Measurements from ENCODE around the gene FOXB2.

Gene FOXB2

DNA sequence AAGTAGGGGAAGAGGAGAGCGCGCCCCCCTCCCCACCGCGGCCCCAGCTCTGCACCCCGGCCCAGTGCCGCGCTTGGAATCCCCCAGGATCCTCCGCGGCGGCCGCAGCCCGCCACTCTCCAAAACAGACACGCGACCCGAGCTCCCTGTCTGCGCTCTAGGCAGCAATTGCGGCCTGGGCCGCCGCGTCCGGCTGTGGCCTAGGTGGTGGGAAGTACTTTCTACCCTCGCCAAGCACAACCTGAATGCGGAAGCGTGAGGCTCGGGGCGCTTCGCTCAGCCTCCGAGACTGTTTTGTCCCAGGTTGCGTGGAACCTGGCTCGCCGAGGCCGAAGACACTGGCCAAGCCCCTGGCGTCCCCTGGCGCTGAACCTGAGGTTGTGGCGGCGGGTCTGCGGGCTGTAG is 3.3 kb upstream of the FOXB2 start:
- H3K4me3 ChIP-seq (ENCODE audit: low read depth, low read length), result no peak overlapping the region

DNA sequence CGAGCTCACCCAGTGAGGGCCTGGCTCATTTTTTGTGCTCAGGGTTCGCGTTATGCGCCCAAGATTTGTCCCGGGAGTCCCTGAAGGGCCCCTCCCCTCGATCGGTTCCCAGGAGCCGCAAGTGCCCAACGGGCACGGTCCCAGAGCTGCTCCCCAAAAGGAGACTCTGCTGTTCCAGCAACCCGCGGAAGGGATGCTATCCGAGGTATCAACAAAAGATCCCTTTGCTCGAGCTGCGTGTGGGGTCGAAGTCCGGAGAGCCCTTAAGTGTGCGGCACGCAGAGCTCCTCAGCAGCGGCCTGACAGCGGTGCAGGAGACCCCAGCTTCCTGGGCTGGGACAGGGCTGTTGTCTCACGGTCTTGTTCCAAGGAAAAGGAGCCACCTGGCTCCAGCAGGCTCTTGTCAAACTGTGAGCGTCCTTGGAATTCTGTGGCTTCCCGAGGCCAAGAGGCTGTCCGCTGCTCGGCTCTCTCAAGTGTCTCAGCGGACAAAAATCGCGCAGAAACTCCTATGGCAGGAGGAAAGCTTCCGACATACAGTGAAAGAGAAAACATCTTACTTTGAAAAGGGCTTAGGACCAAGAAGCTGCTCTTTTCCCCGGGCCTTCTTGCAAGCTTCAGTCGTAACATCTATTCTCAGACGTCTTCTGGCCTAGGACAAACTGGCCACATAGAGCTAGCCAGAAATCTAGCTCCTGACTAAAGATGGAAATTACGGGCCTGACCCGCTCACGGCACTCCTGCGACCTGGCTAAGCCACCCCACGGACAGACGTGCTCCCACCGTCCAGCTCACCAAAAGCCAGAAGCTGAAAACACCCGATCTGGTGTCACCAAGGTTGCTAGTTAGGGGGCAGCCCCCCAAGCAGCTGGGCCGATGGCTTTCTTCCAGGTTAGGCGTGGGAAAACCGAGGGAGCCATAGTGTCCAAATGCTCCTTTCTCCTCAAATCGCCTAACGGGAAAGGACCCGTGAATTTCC is 2.6 kb upstream of the FOXB2 start:
- no peak overlapping the region for H3K4me3 ChIP-seq (ENCODE audit: low read depth, low read length)
- TF ChIP-seq, protein P1, sequence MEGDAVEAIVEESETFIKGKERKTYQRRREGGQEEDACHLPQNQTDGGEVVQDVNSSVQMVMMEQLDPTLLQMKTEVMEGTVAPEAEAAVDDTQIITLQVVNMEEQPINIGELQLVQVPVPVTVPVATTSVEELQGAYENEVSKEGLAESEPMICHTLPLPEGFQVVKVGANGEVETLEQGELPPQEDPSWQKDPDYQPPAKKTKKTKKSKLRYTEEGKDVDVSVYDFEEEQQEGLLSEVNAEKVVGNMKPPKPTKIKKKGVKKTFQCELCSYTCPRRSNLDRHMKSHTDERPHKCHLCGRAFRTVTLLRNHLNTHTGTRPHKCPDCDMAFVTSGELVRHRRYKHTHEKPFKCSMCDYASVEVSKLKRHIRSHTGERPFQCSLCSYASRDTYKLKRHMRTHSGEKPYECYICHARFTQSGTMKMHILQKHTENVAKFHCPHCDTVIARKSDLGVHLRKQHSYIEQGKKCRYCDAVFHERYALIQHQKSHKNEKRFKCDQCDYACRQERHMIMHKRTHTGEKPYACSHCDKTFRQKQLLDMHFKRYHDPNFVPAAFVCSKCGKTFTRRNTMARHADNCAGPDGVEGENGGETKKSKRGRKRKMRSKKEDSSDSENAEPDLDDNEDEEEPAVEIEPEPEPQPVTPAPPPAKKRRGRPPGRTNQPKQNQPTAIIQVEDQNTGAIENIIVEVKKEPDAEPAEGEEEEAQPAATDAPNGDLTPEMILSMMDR (IDR thresholded peaks at IDR 0.05; ENCODE audit: insufficient read depth, low read depth, low read length, missing control alignments), result no peak
- no peak for DNase-seq (ENCODE audit: low read depth)

More for the DNA sequence above, 3.3 kb upstream of the FOXB2 start:
- TF ChIP-seq, protein P1 (IDR thresholded peaks at IDR 0.05; ENCODE audit: insufficient read depth, low read depth, low read length, missing control alignments), result no peak
- DNase-seq (ENCODE audit: low read depth), result no peak

DNA sequence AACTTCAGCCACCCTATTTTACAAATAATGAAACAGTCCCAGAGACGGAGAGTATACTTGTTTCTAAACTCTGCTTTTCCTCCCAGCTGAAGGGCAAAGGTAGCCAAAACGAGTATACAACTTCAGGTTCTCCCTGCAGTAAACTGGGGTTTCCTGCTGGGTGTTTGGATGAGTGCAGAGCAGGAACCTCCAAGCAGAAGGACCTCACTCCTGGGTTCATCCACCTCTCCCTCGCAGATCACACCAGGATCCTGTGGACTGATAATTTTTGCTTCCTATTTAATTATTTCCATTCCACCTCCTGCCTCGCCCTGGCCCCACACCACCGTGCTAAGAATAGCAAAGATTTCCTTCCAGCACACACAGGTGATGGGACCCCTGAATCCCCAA is 2.0 kb upstream of the FOXB2 start:
- H3K4me3 ChIP-seq (ENCODE audit: low read depth, low read length), result no peak overlapping the region
- no peak for DNase-seq (ENCODE audit: low read depth)
- TF ChIP-seq, protein P1 (IDR thresholded peaks at IDR 0.05; ENCODE audit: insufficient read depth, low read depth, low read length, missing control alignments), result no peak

DNA sequence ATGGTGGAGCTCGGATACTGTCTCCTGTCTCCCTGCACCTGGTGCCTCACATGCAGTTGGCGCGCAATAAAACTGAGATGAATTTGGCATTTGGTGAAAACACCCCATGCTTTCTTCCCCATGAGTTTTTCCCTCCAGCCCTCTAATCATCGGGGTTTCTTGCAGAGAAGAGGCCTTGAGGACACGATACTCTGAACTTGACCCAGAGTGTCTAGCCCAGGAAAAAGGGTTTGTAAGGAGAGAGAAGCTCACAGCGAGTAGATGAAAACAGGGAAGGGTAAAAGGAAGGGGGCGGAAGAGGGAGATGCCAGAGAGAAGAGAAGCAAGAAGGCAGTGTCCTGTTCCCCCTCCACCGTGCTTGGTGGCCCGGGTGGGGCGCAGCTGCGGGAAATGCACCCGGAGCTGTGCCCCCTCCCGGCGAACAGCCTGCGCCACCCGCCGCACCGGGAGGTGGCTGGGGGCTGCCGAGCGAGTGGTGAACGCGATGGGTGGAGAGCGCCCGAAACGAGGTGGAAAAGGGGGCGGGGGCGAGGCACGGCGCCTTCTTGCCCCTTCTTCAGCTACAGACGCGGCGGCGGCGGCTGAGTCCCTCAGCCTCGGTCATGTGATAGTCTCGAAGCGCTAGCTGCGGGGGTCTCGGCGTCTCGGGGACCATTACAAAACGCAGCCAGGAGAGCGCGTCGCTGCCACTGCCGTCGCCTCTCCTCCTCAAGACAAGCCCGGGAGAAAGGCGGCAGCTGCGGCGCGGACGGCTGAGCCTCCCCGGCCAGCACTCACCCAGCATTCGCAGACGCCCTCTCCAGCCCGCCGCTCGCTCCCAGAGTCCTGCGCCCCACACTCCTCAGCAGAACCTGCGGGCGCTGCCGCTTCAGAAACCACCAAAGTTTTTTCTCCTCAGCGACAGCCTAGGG is 1.1 kb upstream of the FOXB2 start:
- TF ChIP-seq, protein P1 (IDR thresholded peaks at IDR 0.05; ENCODE audit: insufficient read depth, low read depth, low read length, missing control alignments), result no peak
- DNase-seq (ENCODE audit: low read depth), result no peak
- H3K4me3 ChIP-seq (ENCODE audit: low read depth, low read length), result no peak overlapping the region

DNA sequence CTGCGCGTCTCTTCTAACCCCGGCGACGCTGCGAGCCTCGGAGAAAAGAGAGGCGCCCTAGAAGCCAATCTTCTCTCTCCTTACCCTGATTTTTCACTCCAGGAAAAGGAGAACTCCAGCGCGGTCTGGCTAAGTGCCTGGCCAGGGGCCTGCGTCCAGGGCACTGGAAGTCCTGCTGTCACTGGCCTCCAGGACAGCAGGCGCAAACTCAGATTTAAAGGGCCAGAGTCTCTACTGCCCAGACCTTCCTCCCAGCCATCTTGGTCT is 553 bp upstream of the FOXB2 start:
- no peak for DNase-seq (ENCODE audit: low read depth)
- no peak overlapping the region for H3K4me3 ChIP-seq (ENCODE audit: low read depth, low read length)
- TF ChIP-seq, protein P1 (IDR thresholded peaks at IDR 0.05; ENCODE audit: insufficient read depth, low read depth, low read length, missing control alignments), result no peak

DNA sequence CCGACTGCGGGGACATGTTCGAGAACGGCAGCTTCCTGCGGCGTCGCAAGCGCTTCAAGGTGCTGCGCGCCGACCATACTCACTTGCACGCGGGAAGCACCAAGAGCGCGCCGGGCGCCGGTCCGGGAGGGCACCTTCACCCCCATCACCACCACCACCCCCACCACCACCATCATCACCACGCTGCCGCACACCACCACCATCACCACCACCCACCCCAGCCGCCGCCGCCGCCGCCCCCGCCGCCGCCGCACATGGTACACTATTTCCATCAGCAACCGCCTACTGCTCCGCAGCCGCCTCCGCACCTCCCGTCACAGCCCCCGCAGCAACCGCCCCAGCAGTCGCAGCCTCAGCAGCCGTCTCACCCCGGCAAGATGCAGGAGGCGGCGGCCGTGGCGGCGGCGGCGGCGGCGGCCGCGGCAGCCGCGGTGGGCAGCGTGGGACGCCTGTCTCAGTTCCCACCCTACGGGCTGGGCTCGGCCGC is 514 bp downstream of the FOXB2 start:
- TF ChIP-seq, protein P1 (IDR thresholded peaks at IDR 0.05; ENCODE audit: insufficient read depth, low read depth, low read length, missing control alignments), result no peak
- no peak for DNase-seq (ENCODE audit: low read depth)
- no peak overlapping the region for H3K4me3 ChIP-seq (ENCODE audit: low read depth, low read length)
